IPS-11a (cell line): Measurements from ENCODE around the gene CLSTN1.

Experiments
- H3K4me3 ChIP-seq: one replicate; pipeline ENCODE4 v1.5.1; 2013; ENCODE audit warnings: low read depth, low read length, control low read depth

CLSTN1 gene

GRCh38 chr1:9823943-9824701 lies at the start of gene CLSTN1:
Gene CLSTN1 (minus strand): TSS chr1:9823965. CDS start chr1:9823733, 232 bp downstream.
- H3K4me3 ChIP-seq, result peak within 1 kb of the TSS; percentile 92

GRCh38 chr1:9873385-9873784 lies 49.6 kb upstream of the CLSTN1 start:
- no peak overlapping the region for H3K4me3 ChIP-seq

DNA sequence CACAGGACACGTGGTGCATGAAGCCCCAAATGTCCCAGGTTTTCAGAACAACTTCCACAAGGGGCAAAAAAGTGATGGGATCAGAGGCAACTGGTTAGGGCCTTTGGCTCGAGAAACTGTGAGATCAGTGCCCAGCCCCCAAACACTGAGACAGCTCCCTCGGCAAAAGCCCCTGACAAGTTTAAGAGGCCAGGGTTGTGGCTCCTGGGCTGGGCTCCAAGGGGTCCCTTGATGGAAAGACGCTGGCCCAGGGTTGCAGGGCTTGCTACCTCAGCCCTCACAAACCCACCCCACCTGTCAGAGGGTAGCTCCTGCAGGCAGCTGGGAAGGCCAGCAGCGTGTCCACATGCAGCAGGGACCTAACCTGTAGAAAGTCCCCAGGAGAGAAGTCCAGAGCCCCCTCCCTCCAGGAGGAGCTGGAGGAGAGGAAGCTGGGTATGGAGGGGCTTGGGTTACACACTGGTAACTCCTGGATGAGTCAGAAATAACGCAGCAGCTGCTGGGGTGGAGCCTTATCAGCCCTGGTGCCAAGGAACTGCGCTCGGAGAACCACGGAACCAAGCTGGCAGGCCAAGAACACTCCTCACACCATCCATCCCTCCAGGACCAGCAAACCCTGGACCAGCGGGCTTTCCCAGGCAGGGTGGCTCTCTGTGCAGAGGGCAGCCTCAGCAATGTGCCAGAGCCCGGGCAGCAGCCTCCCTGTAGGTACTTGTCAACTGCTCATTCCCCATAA lies 48.8 kb upstream of the CLSTN1 start:
- no peak overlapping the region for H3K4me3 ChIP-seq

DNA sequence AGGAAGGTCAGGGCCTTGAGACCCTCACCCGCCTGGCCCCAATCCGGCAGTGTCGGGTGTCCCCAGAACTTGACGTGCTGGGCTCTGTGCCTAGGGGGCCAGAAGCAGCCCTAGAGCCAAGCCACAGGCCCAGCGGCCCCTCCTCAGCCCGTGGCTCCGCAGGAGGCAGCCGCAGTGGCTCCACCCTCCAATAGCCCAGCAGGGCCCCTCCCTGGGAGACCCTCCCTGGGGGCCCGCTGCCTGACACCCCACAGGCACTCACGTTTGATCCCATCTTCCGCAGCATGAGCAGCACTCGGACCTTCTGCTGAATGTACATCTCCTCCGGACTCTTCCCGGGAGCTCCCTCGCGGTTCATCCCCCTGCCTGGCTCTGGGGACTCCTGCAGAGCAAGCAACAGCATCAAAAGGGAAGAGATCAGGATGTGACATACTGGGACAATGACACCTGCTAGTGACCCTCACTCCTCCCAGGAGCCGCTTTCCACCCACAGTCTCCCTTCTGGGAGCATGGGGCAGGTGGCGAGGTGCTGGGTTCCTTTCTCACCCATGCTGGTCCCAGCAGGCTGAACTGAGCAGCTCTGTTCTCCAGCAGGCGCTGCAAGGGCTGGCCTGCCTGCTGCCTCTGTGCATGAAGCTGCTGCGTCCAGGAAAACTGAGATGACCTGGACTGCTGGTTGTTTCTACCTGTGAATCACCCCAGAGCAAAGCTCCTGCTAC lies 48.1 kb upstream of the CLSTN1 start:
- H3K4me3 ChIP-seq, result no peak overlapping the region

- no peak overlapping the region for H3K4me3 ChIP-seq
Observed at GRCh38 chr1:9871021-9871420, 47.3 kb upstream of the CLSTN1 start.

DNA sequence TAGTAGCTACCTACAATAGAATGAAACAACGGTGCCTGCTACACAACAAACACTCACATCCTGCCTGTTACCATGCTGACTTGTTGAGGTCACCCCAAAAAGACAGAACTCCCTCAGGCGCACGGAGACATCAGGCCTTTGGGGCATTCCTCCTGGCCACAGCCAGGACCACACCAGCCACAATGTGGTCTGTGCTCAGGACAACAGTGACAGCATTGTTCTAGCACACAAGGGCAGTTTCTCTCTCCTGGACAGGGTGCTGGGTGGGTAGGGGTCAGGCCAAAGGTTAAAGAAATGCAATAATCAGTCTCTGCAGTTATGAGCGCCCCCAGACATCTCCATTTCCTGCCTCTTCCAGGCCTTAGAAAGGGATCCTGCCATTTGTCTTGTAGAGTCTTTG lies 46.8 kb upstream of the CLSTN1 start:
- no peak overlapping the region for H3K4me3 ChIP-seq

GRCh38 chr1:9869831-9870251 lies 46.1 kb upstream of the CLSTN1 start:
- no peak overlapping the region for H3K4me3 ChIP-seq

GRCh38 chr1:9868244-9868590 lies 44.5 kb upstream of the CLSTN1 start:
- no peak overlapping the region for H3K4me3 ChIP-seq

DNA sequence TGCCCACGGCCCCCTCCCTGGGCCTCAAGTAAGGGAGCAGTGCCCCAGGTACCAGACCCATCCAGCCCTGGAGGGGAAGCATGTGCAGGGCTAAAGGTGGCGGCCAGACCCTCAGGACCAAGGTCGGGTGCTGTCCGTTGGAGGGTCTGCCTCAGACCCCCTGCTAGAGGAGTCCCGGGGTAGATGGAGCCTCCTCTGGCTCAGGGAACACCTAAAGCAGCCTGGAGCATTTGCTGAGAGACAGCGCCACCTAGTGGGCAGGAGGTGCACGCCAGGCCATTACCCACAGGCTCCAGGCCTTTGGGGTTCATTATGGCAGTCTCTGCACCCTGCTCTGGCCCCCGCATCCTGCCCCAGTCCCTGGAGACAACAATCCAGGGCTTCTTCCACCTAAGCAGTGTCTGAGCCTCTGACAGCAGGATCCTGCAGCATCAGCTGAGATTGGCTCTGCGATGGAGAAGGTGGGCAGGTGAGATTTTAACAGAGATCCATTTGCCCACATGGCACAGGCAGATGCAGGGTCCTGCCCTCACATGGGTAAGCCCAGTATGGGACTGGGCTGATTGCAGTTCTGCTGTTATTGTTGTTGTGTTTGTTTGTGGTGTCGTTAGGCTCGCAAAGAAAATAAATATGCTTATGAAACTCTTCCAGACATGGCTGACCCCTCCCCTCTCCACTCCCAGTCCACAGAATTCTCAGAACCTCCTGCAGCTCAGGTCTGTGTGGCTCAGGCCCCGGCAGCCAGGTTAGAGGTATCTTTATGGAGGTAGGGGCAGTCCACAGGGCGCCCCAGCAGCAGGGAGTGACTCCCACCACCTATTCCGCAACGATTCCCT lies 43.9 kb upstream of the CLSTN1 start:
- H3K4me3 ChIP-seq, result no peak overlapping the region

DNA sequence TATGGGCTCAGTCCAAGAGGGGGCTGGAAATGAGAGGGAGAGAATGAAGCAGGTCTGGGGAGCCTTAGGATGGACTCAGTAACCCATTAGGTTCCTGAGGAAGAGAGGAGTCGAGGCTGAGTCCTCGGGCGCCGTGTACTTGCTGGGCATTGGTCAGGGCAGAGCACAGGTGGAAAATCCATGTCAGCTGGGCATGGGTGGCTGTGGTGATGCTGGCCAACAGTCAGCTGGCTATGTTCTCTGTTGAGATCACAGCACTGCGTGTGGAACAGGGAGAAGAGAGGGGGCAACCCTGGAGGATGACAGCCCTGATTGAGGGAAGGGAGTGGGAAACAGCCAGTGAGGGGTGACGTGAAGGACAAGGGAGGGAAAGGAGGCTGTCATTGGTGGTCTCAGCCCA lies 43.1 kb upstream of the CLSTN1 start:
- no peak overlapping the region for H3K4me3 ChIP-seq

DNA sequence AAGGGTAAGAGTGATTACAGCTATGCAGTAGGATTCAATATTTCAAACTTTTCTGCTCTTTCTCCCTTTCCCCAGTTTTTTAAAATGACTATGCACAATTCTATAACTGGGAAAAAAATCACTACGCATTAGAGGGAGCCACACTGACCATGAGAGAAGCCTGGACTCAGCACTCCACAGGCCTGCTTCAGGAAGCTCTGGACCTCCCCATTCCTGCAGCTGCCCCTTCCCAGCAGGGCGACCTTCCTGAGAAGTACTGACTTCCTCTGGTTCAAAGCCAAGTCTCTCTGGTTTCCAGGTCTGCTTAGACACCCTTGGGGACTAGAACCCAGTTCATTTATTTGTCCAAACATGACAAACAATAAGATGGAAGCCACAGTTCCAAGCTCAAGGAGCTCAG lies 42.0 kb upstream of the CLSTN1 start:
- no peak overlapping the region for H3K4me3 ChIP-seq

DNA sequence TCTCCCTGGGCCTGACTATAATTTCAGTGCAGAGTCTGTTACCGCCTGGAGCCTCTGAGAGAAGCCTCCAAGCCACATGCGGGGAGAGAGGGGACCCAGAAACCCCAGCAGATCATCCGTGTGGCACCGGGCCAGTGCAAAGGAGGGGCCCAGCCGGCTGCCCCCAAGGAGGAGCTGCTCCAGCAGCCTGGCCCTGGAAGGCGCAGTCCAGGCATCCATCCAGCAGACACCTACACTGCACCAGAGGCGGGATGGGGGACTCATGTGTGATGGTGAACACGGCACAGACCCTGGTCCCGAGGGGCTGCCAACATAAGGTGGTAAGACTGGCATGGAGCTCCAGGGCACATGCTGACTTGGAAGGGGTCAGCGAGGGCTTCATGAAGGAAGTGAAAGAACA lies 39.6 kb upstream of the CLSTN1 start:
- no peak overlapping the region for H3K4me3 ChIP-seq

GRCh38 chr1:9861360-9861759 lies 37.6 kb upstream of the CLSTN1 start:
- no peak overlapping the region for H3K4me3 ChIP-seq

- H3K4me3 ChIP-seq, result no peak overlapping the region
Observed at GRCh38 chr1:9860887-9861286, 37.1 kb upstream of the CLSTN1 start.

DNA sequence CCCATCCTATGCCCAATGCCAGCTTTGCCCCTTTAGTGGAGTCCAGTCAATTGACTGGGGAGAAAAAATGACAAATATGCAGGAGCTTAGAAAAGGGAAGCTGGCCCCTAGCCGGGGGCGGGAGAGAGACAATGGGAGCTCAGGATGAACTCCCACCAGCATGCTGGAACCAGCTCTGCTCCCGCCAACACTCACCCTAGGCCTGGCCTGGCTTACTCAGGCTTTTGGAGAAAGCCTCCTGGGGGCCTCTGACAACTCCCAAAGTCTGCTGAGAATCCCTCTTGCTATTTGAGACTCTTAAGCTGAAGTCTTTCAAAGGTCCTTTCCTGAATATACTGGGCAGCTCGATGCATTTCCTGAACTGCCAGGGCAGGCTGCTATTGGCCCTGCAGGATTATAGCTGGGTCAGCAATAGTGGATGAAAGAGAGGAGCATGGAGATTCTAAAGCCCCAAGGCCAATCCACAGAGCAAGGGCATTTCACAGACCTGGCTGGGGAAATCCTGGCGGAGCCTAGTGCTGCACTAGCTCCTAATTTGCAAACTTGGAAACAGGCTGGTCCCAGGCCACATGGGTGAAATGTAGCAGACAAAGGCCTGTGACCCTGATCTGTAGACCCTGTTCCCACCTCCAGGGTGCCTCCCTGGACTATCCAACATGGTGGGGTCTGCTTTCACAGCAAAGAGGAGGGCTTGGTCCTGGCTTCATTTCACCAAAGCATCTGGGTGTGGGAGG lies 35.7 kb upstream of the CLSTN1 start:
- no peak overlapping the region for H3K4me3 ChIP-seq

GRCh38 chr1:9858293-9859035 lies 34.7 kb upstream of the CLSTN1 start:
- H3K4me3 ChIP-seq, result no peak overlapping the region

DNA sequence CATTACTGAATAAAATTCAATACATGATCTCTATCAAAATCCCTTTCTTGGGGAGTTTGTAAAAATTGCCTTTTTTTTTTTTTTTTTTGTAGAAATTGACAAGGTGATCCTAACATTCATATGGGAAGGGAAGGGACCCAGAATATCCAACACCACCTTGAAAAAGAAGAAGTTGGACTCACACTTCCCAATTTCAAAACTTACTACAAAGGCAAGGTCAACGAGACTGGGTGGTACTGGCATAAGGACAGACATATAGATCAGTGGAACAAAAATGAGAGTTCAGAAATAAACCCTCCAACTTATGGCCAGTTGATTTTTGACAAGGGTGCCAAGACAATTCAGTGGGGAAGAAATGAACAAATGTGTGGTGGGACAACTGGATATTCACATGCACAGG lies 31.4 kb upstream of the CLSTN1 start:
- H3K4me3 ChIP-seq, result no peak overlapping the region

- no peak overlapping the region for H3K4me3 ChIP-seq
Observed at GRCh38 chr1:9853249-9853595, 29.5 kb upstream of the CLSTN1 start.

GRCh38 chr1:9852410-9853248 lies 28.9 kb upstream of the CLSTN1 start:
- H3K4me3 ChIP-seq, result no peak overlapping the region
